GM19328 (cell line): ENCODE data around the gene MUC6.

Experiments used
- ATAC-seq: cut with Tn5 transposase; IDR thresholded peaks from one replicate; pipeline ENCODE4 v1.9.1; 2021; ENCODE audit warnings: mild to moderate bottlenecking, moderate library complexity; ENCODE audit not compliant: unreplicated experiment

MUC6 gene

GRCh38 chr11:1037506-1038055, 1.1 kb upstream of the MUC6 start:
- ATAC-seq: no peak

- no peak for ATAC-seq
Observed at GRCh38 chr11:1036931-1037330, 413 bp upstream of the MUC6 start.

- no peak for ATAC-seq
Observed at GRCh38 chr11:1035577-1036283, 788 bp downstream of the MUC6 start.

- ATAC-seq: no peak
Observed at GRCh38 chr11:1034456-1035295, 1.8 kb downstream of the MUC6 start.

GRCh38 chr11:1034001-1034400, 2.5 kb downstream of the MUC6 start:
- no peak for ATAC-seq

- ATAC-seq: no peak
Observed at GRCh38 chr11:1033016-1033798, 3.3 kb downstream of the MUC6 start.

- no peak for ATAC-seq
Observed at GRCh38 chr11:1032310-1032891, 4.1 kb downstream of the MUC6 start.

GRCh38 chr11:1031121-1031899, 5.2 kb downstream of the MUC6 start:
- no peak for ATAC-seq

- no peak for ATAC-seq
Observed at GRCh38 chr11:1030556-1030955, 6.0 kb downstream of the MUC6 start.

GRCh38 chr11:1030086-1030485, 6.4 kb downstream of the MUC6 start:
- no peak for ATAC-seq

GRCh38 chr11:1029654-1030053, 6.9 kb downstream of the MUC6 start:
- no peak for ATAC-seq

GRCh38 chr11:1029051-1029450, 7.5 kb downstream of the MUC6 start:
- ATAC-seq: no peak

GRCh38 chr11:1028616-1029015, 7.9 kb downstream of the MUC6 start:
- ATAC-seq: no peak

- ATAC-seq: no peak
Observed at GRCh38 chr11:1028291-1028540, 8.3 kb downstream of the MUC6 start.

GRCh38 chr11:1027483-1028290, 8.8 kb downstream of the MUC6 start:
- no peak for ATAC-seq

- ATAC-seq: no peak
Observed at GRCh38 chr11:1026641-1027482, 9.7 kb downstream of the MUC6 start.

- no peak for ATAC-seq
Observed at GRCh38 chr11:1026163-1026450, 10.4 kb downstream of the MUC6 start.

- ATAC-seq: no peak
Observed at GRCh38 chr11:1025410-1026162, 10.9 kb downstream of the MUC6 start.
